HG02973 (cell line): ENCODE measurements around the gene CDCA3.

Experiments used
- ATAC-seq: cut with Tn5 transposase; IDR thresholded peaks from one replicate; pipeline ENCODE4 v1.9.1; 2021; ENCODE audit warnings: moderate library complexity; ENCODE audit not compliant: unreplicated experiment

Gene CDCA3

GRCh38 chr12:6822426-6823135, 28.5 kb downstream of the CDCA3 start:
- ATAC-seq, result no peak

- no peak for ATAC-seq
Measured at GRCh38 chr12:6821591-6822425, 29.3 kb downstream of the CDCA3 start, which contains the start of gene GPR162. Gene GPR162 (plus strand): TSS chr12:6821821. CDS start chr12:6823899, 2,078 bp downstream.

GRCh38 chr12:6820166-6820565, 30.9 kb downstream of the CDCA3 start:
- ATAC-seq, result no peak

GRCh38 chr12:6819106-6820030, 31.7 kb downstream of the CDCA3 start:
- no peak for ATAC-seq

GRCh38 chr12:6818645-6819044, 32.4 kb downstream of the CDCA3 start:
- no peak for ATAC-seq

GRCh38 chr12:6818222-6818621, 32.9 kb downstream of the CDCA3 start:
- no peak for ATAC-seq

GRCh38 chr12:6817662-6818157, 33.4 kb downstream of the CDCA3 start:
- ATAC-seq, result no peak

- ATAC-seq, result no peak
Measured at GRCh38 chr12:6817098-6817497, 34.0 kb downstream of the CDCA3 start.

- no peak for ATAC-seq
Measured at GRCh38 chr12:6816598-6816997, 34.5 kb downstream of the CDCA3 start.

GRCh38 chr12:6813363-6813762, 37.7 kb downstream of the CDCA3 start:
- no peak for ATAC-seq

- ATAC-seq, result no peak
Measured at GRCh38 chr12:6810758-6811157, 40.3 kb downstream of the CDCA3 start.

- ATAC-seq, result no peak
Measured at GRCh38 chr12:6809056-6809455, 42.0 kb downstream of the CDCA3 start.

- no peak for ATAC-seq
Measured at GRCh38 chr12:6807170-6807569, 43.9 kb downstream of the CDCA3 start.

GRCh38 chr12:6799147-6799546, 51.9 kb downstream of the CDCA3 start:
- no peak for ATAC-seq
